IPS DF 4.7 (cell line): ENCODE measurements around the gene CNTD1.
"Not testable (repeated sequence)": the region's sequence is repeated elsewhere in the genome, so short reads cannot be mapped to it uniquely, and the experiment has no call there.

Experiments
- DNase-seq: peaks from one replicate; pipeline ENCODE4 v3.0.0-alpha.2; 2013; ENCODE audit warnings: low spot score; ENCODE audit errors: extremely low read depth

CNTD1 gene

GRCh38 chr17:42844761-42845555, 46.3 kb downstream of the CNTD1 start:
- DNase-seq = no peak

GRCh38 chr17:42845556-42845917, 46.9 kb downstream of the CNTD1 start:
- DNase-seq = no peak

- no peak for DNase-seq
Observed at GRCh38 chr17:42845918-42846593, 47.4 kb downstream of the CNTD1 start.

GRCh38 chr17:42846594-42847280, 48.1 kb downstream of the CNTD1 start:
- DNase-seq = no peak

GRCh38 chr17:42848093-42848492, 49.4 kb downstream of the CNTD1 start:
- no peak for DNase-seq

GRCh38 chr17:42849031-42849430, 50.4 kb downstream of the CNTD1 start:
- no peak for DNase-seq

- DNase-seq = no peak
Observed at GRCh38 chr17:42849451-42850181, 51.0 kb downstream of the CNTD1 start.

- no peak for DNase-seq
Observed at GRCh38 chr17:42850954-42851353, 52.3 kb downstream of the CNTD1 start, which contains the start of gene AOC3. TSS of gene AOC3 (plus strand) at chr17:42851199. CDS start at chr17:42851344, 145 bp downstream.

GRCh38 chr17:42851371-42852240, 52.9 kb downstream of the CNTD1 start:
- DNase-seq = not testable (repeated sequence)

- no peak for DNase-seq
Observed at GRCh38 chr17:42852351-42852750, 53.7 kb downstream of the CNTD1 start.

- no peak for DNase-seq
Observed at GRCh38 chr17:42853004-42853403, 54.3 kb downstream of the CNTD1 start.

- DNase-seq = no peak
Observed at GRCh38 chr17:42853597-42853967, 54.9 kb downstream of the CNTD1 start.

- no peak for DNase-seq
Observed at GRCh38 chr17:42853968-42854790, 55.5 kb downstream of the CNTD1 start.

- no peak for DNase-seq
Observed at GRCh38 chr17:42855048-42855596, 56.5 kb downstream of the CNTD1 start.

- not testable (repeated sequence) for DNase-seq
Observed at GRCh38 chr17:42856093-42856492, 57.4 kb downstream of the CNTD1 start.

- not testable (repeated sequence) for DNase-seq
Observed at GRCh38 chr17:42856516-42856915, 57.9 kb downstream of the CNTD1 start.

GRCh38 chr17:42857389-42857788, 58.7 kb downstream of the CNTD1 start:
- DNase-seq = no peak
